GM12875 (cell line): Measurements from ENCODE around the gene ATP6V0E1.
A peak's percentile ranks its signal among the peaks of the same experiment; 100 is the strongest.
"Not testable (repeated sequence)": the region's sequence is repeated elsewhere in the genome, so short reads cannot be mapped to it uniquely, and the experiment has no call there.

Experiments
- H3K4me3 ChIP-seq: one replicate; pipeline ENCODE4 v1.5.1; 2011; ENCODE audit warnings: low read depth, low read length, control low read depth
- TF ChIP-seq, protein P1 (sequence below): IDR thresholded peaks from 2 replicates; pipeline ENCODE4 v1.5.1; 2011; ENCODE audit warnings: low read depth, mild to moderate bottlenecking, control low read depth, inconsistent platforms, low read length, moderate library complexity, borderline replicate concordance; ENCODE audit not compliant: insufficient read depth

Gene ATP6V0E1

GRCh38 chr5:173056783-173057061, 73.2 kb downstream of the ATP6V0E1 start:
- TF ChIP-seq, protein P1, sequence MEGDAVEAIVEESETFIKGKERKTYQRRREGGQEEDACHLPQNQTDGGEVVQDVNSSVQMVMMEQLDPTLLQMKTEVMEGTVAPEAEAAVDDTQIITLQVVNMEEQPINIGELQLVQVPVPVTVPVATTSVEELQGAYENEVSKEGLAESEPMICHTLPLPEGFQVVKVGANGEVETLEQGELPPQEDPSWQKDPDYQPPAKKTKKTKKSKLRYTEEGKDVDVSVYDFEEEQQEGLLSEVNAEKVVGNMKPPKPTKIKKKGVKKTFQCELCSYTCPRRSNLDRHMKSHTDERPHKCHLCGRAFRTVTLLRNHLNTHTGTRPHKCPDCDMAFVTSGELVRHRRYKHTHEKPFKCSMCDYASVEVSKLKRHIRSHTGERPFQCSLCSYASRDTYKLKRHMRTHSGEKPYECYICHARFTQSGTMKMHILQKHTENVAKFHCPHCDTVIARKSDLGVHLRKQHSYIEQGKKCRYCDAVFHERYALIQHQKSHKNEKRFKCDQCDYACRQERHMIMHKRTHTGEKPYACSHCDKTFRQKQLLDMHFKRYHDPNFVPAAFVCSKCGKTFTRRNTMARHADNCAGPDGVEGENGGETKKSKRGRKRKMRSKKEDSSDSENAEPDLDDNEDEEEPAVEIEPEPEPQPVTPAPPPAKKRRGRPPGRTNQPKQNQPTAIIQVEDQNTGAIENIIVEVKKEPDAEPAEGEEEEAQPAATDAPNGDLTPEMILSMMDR, result no peak

DNA sequence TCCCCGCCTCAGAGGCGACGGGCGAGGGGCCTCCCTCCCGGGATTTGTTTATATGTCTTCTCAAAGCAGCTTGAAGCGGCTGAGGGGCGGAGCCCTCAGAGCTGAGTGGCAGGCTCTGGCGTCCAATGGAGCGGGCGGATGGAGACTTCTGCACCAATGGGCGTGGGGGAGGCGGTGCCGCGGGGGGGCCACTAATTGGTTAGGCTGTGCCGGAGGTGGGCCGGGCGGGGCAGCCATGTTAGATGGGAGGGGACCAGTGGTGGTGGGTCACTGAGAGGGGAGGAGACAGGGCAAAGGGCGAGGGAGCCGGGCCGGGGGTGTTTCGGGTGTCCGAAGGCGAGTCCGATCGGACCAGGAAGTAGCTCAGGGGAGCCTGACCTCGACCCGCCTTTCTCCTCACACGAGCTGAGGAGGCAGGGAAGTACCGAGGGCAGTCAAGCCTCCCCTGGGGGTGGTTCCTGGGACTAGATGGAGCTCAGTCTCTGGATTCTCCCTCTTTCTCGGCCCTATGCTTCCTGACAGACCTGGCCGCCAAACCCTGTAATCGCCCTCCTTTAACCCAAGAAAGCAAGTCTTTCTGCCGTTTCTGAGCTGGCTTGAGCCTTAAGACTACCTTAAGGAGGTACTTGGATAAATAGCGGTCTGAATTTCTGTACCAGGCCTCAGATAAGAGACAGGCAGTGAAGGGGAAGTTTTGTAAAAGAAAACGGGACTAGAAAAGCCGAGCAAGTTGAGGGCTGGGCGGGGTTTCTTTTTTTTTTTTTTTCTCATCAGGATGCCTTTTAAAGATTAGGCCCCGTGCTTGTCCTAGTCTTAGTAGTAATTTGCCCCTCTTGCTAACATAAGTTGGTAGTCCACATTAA, 73.7 kb downstream of the ATP6V0E1 start:
- TF ChIP-seq, protein P1, result no peak
- H3K4me3 ChIP-seq, result peak overlapping the region; percentile 65

More at GRCh38 chr5:173056783-173057061, 73.2 kb downstream of the ATP6V0E1 start:
- peak overlapping the region; percentile 65 for H3K4me3 ChIP-seq

DNA sequence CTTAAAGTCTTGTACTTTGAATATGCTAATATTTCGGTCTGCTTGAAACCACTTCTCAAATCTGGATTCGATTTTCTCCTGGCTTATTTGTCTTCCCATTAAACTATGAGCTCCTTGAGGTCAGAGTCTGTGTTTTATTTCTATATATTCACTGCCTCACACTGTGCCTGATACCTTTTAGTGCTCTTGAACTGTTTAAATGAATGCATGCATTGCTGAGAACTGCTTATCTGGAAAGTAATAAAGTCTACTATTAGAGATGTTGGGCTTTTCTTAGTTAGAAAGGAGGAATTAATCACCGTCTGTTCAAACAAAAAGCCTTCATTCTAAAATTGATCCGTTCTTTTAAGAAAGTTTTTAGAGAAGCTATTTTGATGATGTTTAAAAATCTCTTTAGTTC, 78.6 kb downstream of the ATP6V0E1 start:
- H3K4me3 ChIP-seq, result no peak overlapping the region
- TF ChIP-seq, protein P1, result no peak

DNA sequence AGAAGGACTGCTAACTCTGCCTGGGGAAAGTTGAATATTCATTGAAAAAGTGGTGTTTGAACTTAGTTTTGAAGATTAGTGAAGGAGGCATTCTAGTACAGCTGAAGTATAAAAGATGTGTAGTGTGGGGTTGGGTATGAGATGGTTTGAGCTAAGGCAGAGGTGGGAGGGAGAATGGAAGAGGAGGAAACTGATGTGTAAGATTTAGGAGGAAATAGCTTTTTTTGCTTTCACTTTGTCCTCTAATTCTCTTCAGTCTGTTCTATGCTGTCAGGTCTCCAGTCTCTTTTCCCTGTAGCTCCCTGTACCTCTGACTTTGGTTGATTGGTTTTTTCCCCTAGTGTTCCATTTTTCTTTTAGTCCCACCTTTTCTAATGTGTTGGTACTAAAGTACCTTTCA, 81.6 kb downstream of the ATP6V0E1 start:
- TF ChIP-seq, protein P1, result no peak
- H3K4me3 ChIP-seq, result peak overlapping the region; percentile 5

DNA sequence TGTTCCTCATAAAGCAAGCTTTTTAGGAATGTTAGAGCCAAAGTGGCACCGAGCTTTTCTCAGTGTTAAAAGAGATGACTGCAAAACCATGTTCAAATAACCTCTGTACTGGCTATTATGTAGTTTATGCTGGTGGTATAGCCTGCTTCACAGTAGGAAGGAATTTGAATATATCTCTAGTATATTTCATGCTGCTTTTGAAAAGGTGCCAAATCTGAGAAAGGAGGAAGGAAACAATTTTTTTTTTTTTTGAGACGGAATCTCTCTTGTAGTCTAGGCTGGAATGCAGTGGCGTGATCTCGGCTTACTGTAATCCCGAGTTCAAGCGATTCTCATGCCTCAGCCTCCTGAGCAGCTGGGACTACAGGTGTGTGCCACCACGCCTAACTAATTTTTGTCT, 86.1 kb downstream of the ATP6V0E1 start:
- TF ChIP-seq, protein P1, result no peak
- no peak overlapping the region for H3K4me3 ChIP-seq

DNA sequence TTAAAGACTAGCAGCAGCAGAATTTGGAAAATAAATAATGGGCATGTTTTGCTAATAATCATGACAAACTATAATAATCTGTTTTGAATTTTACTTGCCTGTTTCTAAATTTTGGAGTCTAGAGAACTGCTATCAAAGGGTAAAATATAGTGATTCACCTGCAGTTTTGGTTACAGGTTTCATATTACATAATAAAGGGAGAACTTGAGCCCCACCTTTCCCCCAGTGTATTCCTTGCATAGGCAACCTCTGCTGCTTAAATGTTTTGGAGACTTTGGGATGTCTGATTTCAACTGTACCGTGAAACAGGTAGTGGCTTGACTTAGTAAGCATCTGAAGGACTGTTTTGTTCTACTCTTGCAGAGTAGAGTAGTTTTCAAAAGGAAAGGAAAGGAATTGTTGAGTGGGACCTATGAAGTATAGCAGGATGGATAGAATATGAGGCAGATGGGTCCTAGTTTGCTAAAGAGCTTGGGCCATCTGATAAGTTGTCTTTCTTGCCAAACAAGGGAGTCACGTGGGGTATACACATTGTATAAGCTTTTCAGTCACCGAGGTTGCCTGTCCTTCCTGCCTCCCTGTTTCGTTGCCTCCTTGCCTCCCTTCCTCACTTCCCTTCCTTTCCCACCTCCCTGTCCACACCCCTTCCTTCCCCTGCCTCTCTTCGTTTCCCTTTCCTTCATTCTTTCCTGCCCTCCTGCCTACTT, 91.7 kb downstream of the ATP6V0E1 start:
- H3K4me3 ChIP-seq, result no peak overlapping the region
- TF ChIP-seq, protein P1, result no peak

GRCh38 chr5:173075970-173076369, 92.4 kb downstream of the ATP6V0E1 start:
- H3K4me3 ChIP-seq, result no peak overlapping the region
- TF ChIP-seq, protein P1, result no peak

- H3K4me3 ChIP-seq, result not testable (repeated sequence)
Observed at GRCh38 chr5:173076471-173076870, 92.9 kb downstream of the ATP6V0E1 start.
